ENCODE results near the gene SNRNP27. TPM values are rescaled to one million over a fixed set of nuclear protein-coding genes. Genes with fewer than 3 reads are reported as not detected.

SNRNP27 gene
- total and polyA plus RNA-seq, 2 of the 8 experiments (the other 6 are each of a cell fraction or from before 2014, with no cell fraction given), result 11.1 to 40.5 TPM

GRCh38 chr2:69858261-69858660 is 35.5 kb upstream of the SNRNP27 start:
- Histone ChIP-seq H3K23me2 (ENCODE audit: low read depth, low read length) (no peaks in the 10 kb centered on the region), H3K9ac (replicated peaks in 1 of 4; ENCODE audit: extremely low read depth in 1 of 4, low read depth in 3 of 4, low read length in 3 of 4) (no peak overlapping the region), H3K4me3 (ENCODE audit: extremely low read depth in 1 of 4, insufficient read depth in 2 of 4, low read depth in 3 of 4, low read length in 4 of 4) (no peak overlapping the region), H3K79me1 (ENCODE audit: low read depth, low read length) (no peaks in the 10 kb centered on the region), H3K9me3 (ENCODE audit: insufficient read depth in 2 of 2, low read depth in 1 of 2, low read length in 1 of 2) (no peaks in the 10 kb centered on the region), H2BK5ac (ENCODE audit: low read depth, low read length) (no peak overlapping the region), H2AK5ac (ENCODE audit: low read depth, low read length) (no peak overlapping the region), H4K8ac (ENCODE audit: extremely low read depth, insufficient read depth, low read length) (no peak overlapping the region), H4K5ac (ENCODE audit: insufficient read length, low read depth, low read length) (no peak overlapping the region), H4K91ac (replicated peaks; ENCODE audit: insufficient read length, low read length) (no peak overlapping the region), H3K4me1 (replicated peaks in 1 of 4; ENCODE audit: control insufficient read depth in 3 of 4, insufficient read depth in 4 of 4, low read length in 3 of 4) (no peaks in the 10 kb centered on the region), H2BK12ac (ENCODE audit: low read depth, low read length) (no peak overlapping the region), H3K23ac (ENCODE audit: insufficient read length) (no peak overlapping the region), H3K27me3 (replicated peaks in 1 of 4; ENCODE audit: control insufficient read depth in 3 of 4, extremely low read depth in 1 of 4, insufficient read depth in 3 of 4, low read length in 3 of 4) (no peaks in the 10 kb centered on the region), H3K18ac (ENCODE audit: extremely low read depth, low read length) (no peak overlapping the region), H4K20me1 (replicated peaks in 1 of 2; ENCODE audit: control insufficient read depth in 1 of 2, insufficient read depth in 2 of 2, low read length in 2 of 2) (no peaks in the 10 kb centered on the region), H3K14ac (ENCODE audit: insufficient read length) (no peak overlapping the region), H2BK20ac (ENCODE audit: low read length) (no peak overlapping the region), H3K79me2 (ENCODE audit: control insufficient read depth in 1 of 2, insufficient read depth in 2 of 2, low read length in 2 of 2) (no peaks in the 10 kb centered on the region), H3K36me3 (ENCODE audit: control insufficient read depth in 2 of 4, insufficient read depth in 4 of 4, low read length in 3 of 4) (peaks cover 0 to 28% (median 0%) of the 10 kb centered on the region in 4 experiments; a peak in 2 of 8 replicates), H2BK120ac (replicated peaks; ENCODE audit: low read depth, low read length) (no peak overlapping the region), H3K4ac (replicated peaks; ENCODE audit: insufficient read length, low read depth, low read length) (no peak overlapping the region), H3K56ac (replicated peaks; ENCODE audit: insufficient read length, low read depth, low read length) (no peak overlapping the region), H3K4me2 (ENCODE audit: insufficient read depth in 1 of 2, low read depth in 2 of 2, low read length in 2 of 2) (no peak overlapping the region), H2BK15ac (ENCODE audit: low read length) (no peak overlapping the region), H2AFZ (ENCODE audit: low read length) (no peak overlapping the region), H3K27ac (ENCODE audit: low read depth, low read length) (no peak overlapping the region)
- ChIA-PET POLR2A (ENCODE audit: partially characterized antibody) (interaction anchor here (0.7 kb wide), 1 partner anchor 96 kb away, joined by 3 read pairs; no protein-coding TSS in a partner anchor), CTCF (ENCODE audit: partially characterized antibody) (no interaction called here)
- TF ChIP-seq POLR2AphosphoS5 (IDR thresholded peaks at IDR 0.05; ENCODE audit: low read depth, low read length) (no peak), POLR2A (IDR thresholded peaks at IDR 0.05; ENCODE audit: control extremely low read depth in 1 of 2, low read depth in 2 of 2, low read length in 2 of 2) (no peak), EP300 (IDR thresholded peaks at IDR 0.05; ENCODE audit: borderline replicate concordance in 1 of 2, low read depth in 2 of 2, low read length in 2 of 2) (no peak), RAD21 (IDR thresholded peaks at IDR 0.05 in 1 of 2, conservative IDR thresholded peaks at IDR 0.05 in 1 of 2; ENCODE audit: low read depth in 2 of 2, low read length in 2 of 2) (no peak), CBX8 (IDR thresholded peaks at IDR 0.05; ENCODE audit: borderline replicate concordance, low read depth, low read length) (no peak), RBBP5 (IDR thresholded peaks at IDR 0.05; ENCODE audit: borderline replicate concordance, low read depth, low read length) (no peak), CTBP2 (IDR thresholded peaks at IDR 0.05; ENCODE audit: borderline replicate concordance, insufficient read depth, insufficient read length, low read length) (no peak), RXRA (IDR thresholded peaks at IDR 0.05; ENCODE audit: insufficient read depth, low read depth, low read length) (no peak)
- WGBS, 2 experiments (ENCODE audit: extremely low coverage in 1 of 2, insufficient coverage in 1 of 2, insufficient read length in 1 of 2, insufficient replicate concordance in 2 of 2, low coverage in 1 of 2, low lambda C conversion rate in 2 of 2, missing lambda C conversion rate in 1 of 2), result 86% methylated on average over 2 of the region's 2 CpGs; no CpG with 5 or more reads in 1 of the 2 experiments
- no peak for FAIRE-seq
- no peak for DNase-seq (ENCODE audit: low read depth in 1 of 2, low spot score in 2 of 2)

Data from H1 (cell line).